Transverse colon (tissue), 3 donors: ENCODE measurements around the gene MTLN.

Source experiments
- EP300 ChIP-seq: sonication (generic); formaldehyde crosslinking; IDR thresholded peaks from one replicate; pipeline ENCODE4 v1.6.1; 2017; ENCODE audit warnings: antibody characterized with exemption, low read depth
- POLR2A ChIP-seq: fragments of 450-650 bp; IDR thresholded peaks from one replicate; pipeline ENCODE4 v1.6.1; 2016; ENCODE audit warnings: antibody characterized with exemption, mild to moderate bottlenecking, moderate library complexity
- TF ChIP-seq, protein P1 (sequence below), 5 experiments: fragments of 200-600 bp in 3 of 5; fragments of 450-650 bp in 2 of 5; sonication (generic) in 3 of 5; IDR thresholded peaks; 1 replicate in 2 of 5; 2 replicates in 3 of 5; pipeline ENCODE4 v1.5.1; 2016 to 2017; ENCODE audit warnings: antibody characterized with exemption in 5 of 5, inconsistent platforms in 3 of 5, mild to moderate bottlenecking in 2 of 5, moderate library complexity in 1 of 5

DNA sequence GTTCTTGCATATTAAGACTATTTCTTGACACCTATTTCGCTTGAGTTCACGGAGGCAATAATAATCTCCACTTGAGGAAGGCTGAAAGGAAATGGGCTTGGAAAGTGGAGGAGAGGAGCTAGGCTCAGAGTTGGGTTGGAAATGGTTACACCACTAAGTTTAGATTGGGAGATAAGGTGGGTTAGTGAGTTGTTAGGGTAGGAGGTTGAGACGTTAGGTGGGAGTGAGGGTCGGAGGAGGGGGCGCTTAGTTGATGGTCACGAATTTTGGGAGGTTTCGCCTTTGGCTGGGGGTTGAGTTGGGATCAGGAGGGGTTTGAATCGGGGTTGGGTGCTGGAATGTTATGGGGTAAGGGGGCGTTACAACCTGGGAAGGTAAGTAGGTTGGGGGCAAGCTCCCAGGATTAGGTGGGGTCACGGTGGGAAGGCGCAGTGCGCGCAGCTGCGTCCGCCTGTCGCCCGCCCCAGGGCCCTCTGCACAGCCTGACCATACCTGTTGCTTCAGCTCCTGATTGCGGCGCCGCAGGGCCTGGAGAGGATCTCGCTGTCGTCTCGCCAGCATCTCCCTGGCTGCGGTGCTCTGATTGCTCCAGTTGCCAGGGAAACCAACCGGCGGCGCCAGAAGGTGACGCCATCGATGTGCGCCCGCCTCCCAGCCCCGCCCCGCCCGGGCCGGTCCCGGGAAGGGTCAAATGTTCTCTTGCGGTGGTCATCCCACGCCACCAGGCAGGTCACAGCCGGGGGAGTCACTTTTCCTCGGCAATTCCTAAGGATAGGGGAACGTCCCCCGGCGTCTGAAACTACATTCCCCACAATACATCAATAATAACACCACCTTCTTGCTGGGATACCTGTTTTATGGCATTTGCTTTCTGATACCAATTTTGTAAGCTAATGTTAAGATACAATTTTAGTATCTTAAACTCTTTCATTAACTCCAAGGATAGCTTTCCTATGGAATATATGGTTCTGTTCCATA is 7.7 kb downstream of the MTLN start, which contains the start of gene NPHP1:
- TF ChIP-seq, protein P1, sequence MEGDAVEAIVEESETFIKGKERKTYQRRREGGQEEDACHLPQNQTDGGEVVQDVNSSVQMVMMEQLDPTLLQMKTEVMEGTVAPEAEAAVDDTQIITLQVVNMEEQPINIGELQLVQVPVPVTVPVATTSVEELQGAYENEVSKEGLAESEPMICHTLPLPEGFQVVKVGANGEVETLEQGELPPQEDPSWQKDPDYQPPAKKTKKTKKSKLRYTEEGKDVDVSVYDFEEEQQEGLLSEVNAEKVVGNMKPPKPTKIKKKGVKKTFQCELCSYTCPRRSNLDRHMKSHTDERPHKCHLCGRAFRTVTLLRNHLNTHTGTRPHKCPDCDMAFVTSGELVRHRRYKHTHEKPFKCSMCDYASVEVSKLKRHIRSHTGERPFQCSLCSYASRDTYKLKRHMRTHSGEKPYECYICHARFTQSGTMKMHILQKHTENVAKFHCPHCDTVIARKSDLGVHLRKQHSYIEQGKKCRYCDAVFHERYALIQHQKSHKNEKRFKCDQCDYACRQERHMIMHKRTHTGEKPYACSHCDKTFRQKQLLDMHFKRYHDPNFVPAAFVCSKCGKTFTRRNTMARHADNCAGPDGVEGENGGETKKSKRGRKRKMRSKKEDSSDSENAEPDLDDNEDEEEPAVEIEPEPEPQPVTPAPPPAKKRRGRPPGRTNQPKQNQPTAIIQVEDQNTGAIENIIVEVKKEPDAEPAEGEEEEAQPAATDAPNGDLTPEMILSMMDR (IDR thresholded peaks at IDR 0.05) = no peak
- TF ChIP-seq POLR2A = peak; percentile 39
- TF ChIP-seq EP300 = no peak
